GM18519 (cell line): ENCODE measurements around the gene GMPR.
A peak's percentile ranks its signal among the peaks of the same experiment; 100 is the strongest.

Experiments used
- ATAC-seq: cut with Tn5 transposase; IDR thresholded peaks from one replicate; pipeline ENCODE4 v1.9.1; 2021; ENCODE audit warnings: mild to moderate bottlenecking, moderate library complexity; ENCODE audit not compliant: unreplicated experiment, low FRiP score

GMPR gene

GRCh38 chr6:16295060-16295459, 56.7 kb downstream of the GMPR start:
- no peak for ATAC-seq

GRCh38 chr6:16295471-16295870, 57.1 kb downstream of the GMPR start:
- no peak for ATAC-seq

GRCh38 chr6:16296061-16296670, 57.8 kb downstream of the GMPR start:
- ATAC-seq = no peak

- ATAC-seq = no peak
These were observed 61.5 kb downstream of the GMPR start for GRCh38 chr6:16299861-16300260.

GRCh38 chr6:16301511-16301910, 63.1 kb downstream of the GMPR start:
- peak; percentile 51 for ATAC-seq

GRCh38 chr6:16302721-16303552, 64.5 kb downstream of the GMPR start:
- ATAC-seq = no peak

GRCh38 chr6:16305246-16305725, 66.9 kb downstream of the GMPR start:
- peak; percentile 52 for ATAC-seq

- peak; percentile 11 for ATAC-seq
These were observed 67.4 kb downstream of the GMPR start for GRCh38 chr6:16305788-16306187.

- ATAC-seq = no peak
These were observed 67.9 kb downstream of the GMPR start for GRCh38 chr6:16306334-16306733.

- ATAC-seq = no peak
These were observed 73.4 kb downstream of the GMPR start for GRCh38 chr6:16311763-16312162.

GRCh38 chr6:16313732-16314131, 75.3 kb downstream of the GMPR start:
- ATAC-seq = no peak

- ATAC-seq = no peak
These were observed 75.9 kb downstream of the GMPR start for GRCh38 chr6:16314296-16314695.

- no peak for ATAC-seq
These were observed 78.4 kb downstream of the GMPR start for GRCh38 chr6:16316741-16317251.

GRCh38 chr6:16318538-16318937, 80.2 kb downstream of the GMPR start:
- no peak for ATAC-seq

- no peak for ATAC-seq
These were observed 80.8 kb downstream of the GMPR start for GRCh38 chr6:16318953-16319720.

- peak; percentile 46 for ATAC-seq
These were observed 81.6 kb downstream of the GMPR start for GRCh38 chr6:16319813-16320532.

- ATAC-seq = no peak
These were observed 82.3 kb downstream of the GMPR start for GRCh38 chr6:16320533-16321340.

GRCh38 chr6:16321341-16321710, 82.9 kb downstream of the GMPR start:
- no peak for ATAC-seq

- ATAC-seq = no peak
These were observed 83.4 kb downstream of the GMPR start for GRCh38 chr6:16321826-16322225.
